Measurements from ENCODE around the gene HOXD8.

The HOXD8 gene

GRCh38 chr2:176128982-176129796 lies at the start of gene HOXD8:
TSS of gene HOXD8 (plus strand) at chr2:176129705. CDS start at chr2:176130367, 662 bp downstream.
- TF ChIP-seq, protein P1, sequence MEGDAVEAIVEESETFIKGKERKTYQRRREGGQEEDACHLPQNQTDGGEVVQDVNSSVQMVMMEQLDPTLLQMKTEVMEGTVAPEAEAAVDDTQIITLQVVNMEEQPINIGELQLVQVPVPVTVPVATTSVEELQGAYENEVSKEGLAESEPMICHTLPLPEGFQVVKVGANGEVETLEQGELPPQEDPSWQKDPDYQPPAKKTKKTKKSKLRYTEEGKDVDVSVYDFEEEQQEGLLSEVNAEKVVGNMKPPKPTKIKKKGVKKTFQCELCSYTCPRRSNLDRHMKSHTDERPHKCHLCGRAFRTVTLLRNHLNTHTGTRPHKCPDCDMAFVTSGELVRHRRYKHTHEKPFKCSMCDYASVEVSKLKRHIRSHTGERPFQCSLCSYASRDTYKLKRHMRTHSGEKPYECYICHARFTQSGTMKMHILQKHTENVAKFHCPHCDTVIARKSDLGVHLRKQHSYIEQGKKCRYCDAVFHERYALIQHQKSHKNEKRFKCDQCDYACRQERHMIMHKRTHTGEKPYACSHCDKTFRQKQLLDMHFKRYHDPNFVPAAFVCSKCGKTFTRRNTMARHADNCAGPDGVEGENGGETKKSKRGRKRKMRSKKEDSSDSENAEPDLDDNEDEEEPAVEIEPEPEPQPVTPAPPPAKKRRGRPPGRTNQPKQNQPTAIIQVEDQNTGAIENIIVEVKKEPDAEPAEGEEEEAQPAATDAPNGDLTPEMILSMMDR (IDR thresholded peaks at IDR 0.05; ENCODE audit: extremely low read depth, missing control alignments), result no peak
- no peak for DNase-seq (ENCODE audit: low spot score)

GRCh38 chr2:176079831-176080539 lies 49.5 kb upstream of the HOXD8 start:
- TF ChIP-seq, protein P1 (IDR thresholded peaks at IDR 0.05; ENCODE audit: extremely low read depth, missing control alignments), result peak; percentile 32
- peak; percentile 77 for DNase-seq (ENCODE audit: low spot score)

- TF ChIP-seq, protein P1 (IDR thresholded peaks at IDR 0.05; ENCODE audit: extremely low read depth, missing control alignments), result no peak
- DNase-seq (ENCODE audit: low spot score), result no peak
These were observed 48.7 kb upstream of the HOXD8 start for GRCh38 chr2:176080540-176081375.

DNA sequence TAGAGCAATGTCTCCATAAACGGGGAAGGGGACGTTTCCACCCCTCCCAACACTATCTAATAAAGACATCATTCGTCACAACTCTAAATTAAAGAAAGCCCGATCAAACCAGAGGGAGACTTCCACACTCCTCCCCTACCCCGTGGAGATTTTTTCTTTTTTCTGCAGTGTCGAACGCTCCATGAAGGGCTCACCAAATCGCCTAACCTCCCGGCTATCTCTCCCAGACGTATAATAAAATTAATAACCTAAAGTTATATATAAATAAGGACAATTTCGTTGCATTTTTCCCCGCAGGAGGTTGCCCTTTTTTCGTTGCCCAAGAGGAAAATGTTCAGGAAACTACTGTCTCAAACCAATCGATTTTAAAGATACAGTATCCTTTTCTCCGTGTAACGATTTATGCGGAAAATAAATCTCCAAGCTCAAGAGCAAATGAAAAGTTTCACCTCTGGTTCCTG lies 48.1 kb upstream of the HOXD8 start:
- DNase-seq (ENCODE audit: low spot score), result no peak
- TF ChIP-seq, protein P1 (IDR thresholded peaks at IDR 0.05; ENCODE audit: extremely low read depth, missing control alignments), result no peak

GRCh38 chr2:176081837-176082524 lies 47.5 kb upstream of the HOXD8 start:
- TF ChIP-seq, protein P1 (IDR thresholded peaks at IDR 0.05; ENCODE audit: extremely low read depth, missing control alignments), result no peak
- no peak for DNase-seq (ENCODE audit: low spot score)

DNA sequence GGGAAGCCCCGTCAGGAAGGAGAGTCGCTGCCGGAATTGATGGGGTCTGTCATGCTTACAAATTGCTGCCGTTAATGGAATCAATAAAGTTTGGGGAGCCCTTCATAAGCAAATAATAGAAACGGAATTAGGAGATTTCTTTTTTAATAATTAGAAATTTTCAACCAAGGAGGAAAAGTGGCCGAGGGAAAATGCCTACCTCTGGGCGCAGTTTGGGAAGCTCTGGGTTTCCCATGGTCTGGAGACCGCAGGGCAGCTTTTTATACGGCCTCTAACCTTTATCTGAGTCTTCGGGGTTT lies 47.0 kb upstream of the HOXD8 start:
- TF ChIP-seq, protein P1 (IDR thresholded peaks at IDR 0.05; ENCODE audit: extremely low read depth, missing control alignments), result no peak

More for the DNA sequence above, 47.0 kb upstream of the HOXD8 start:
- DNase-seq (ENCODE audit: low spot score), result no peak
